Lower leg skin (tissue), 4 donors: ENCODE measurements around the gene SORL1. TPM values are rescaled to one million over a fixed set of nuclear protein-coding genes. Genes with fewer than 3 reads are reported as not detected.
"Not testable (repeated sequence)": the region's sequence is repeated elsewhere in the genome, so short reads cannot be mapped to it uniquely, and the experiment has no call there.

ENCODE experiments used
- DNase-seq, 2 donors: peaks; one replicate each; pipeline ENCODE4 v3.0.0-alpha.2; 2019; ENCODE audit warnings: low spot score in 2 of 2
- H3K4me3 ChIP-seq: fragments of 200-600 bp; sonication (generic); 2 replicates; pipeline ENCODE4 v1.5.1; 2017; ENCODE audit warnings: mild to moderate bottlenecking, low read depth; ENCODE audit not compliant: poor library complexity, severe bottlenecking
- CTCF ChIP-seq, 3 donors: fragments of 450-650 bp; IDR thresholded peaks; one replicate each; pipeline ENCODE4 v1.5.1; 2016; ENCODE audit warnings: antibody characterized with exemption in 3 of 3, mild to moderate bottlenecking in 3 of 3, moderate library complexity in 2 of 3
- POLR2A ChIP-seq, 2 donors: fragments of 450-650 bp; IDR thresholded peaks; one replicate each; pipeline ENCODE4 v1.6.1; 2016 to 2017; ENCODE audit warnings: antibody characterized with exemption in 2 of 2, mild to moderate bottlenecking in 1 of 2, moderate library complexity in 1 of 2
- WGBS, 2 donors: methylation state at CpG; one replicate each; pipeline ENCODE4 v1.1.5; 2018; 5-methylcytosine and 5-hydroxymethylcytosine counted together
- intact Hi-C: fragments of 100-400 bp; cut with DNase I; formaldehyde crosslinking; loops from one replicate; pipeline ENCODE4 v1.15.0; 2023; ENCODE audit warnings: low total_unique reads
- total RNA-seq, 4 donors: library from RNA; depleted of rRNA; stranded (reverse); fragments of >200 nt; gene quantifications; one replicate each; pipeline ENCODE4 v1.1.0, GENCODE V29; 2016

SORL1 gene
- total RNA-seq, 4 donors from 2014 or later, result 12.5 to 21.8 (median 14.7) TPM

- no peak for DNase-seq
- TF ChIP-seq CTCF (IDR thresholded peaks at IDR 0.05), result no peak
- no peak for TF ChIP-seq POLR2A (IDR thresholded peaks at IDR 0.05)
- intact Hi-C loops, result no loop called here
- no peak overlapping the region for H3K4me3 ChIP-seq
- WGBS, 2 donors, result 92 to 93% methylated on average over 9 of the region's 9 CpGs
Measured at GRCh38 chr11:121566279-121567168, 114.4 kb downstream of the SORL1 start.

GRCh38 chr11:121567995-121568394 is 115.9 kb downstream of the SORL1 start:
- no peak overlapping the region for H3K4me3 ChIP-seq
- 82 to 84% methylated on average over 3 of the region's 3 CpGs for WGBS, 2 donors
- intact Hi-C loops, result no loop called here
- TF ChIP-seq CTCF (IDR thresholded peaks at IDR 0.05) (no peak), POLR2A (IDR thresholded peaks at IDR 0.05) (no peak)
- no peak for DNase-seq

- H3K4me3 ChIP-seq, DNase-seq, intact Hi-C loops: not testable (repeated sequence)
- WGBS, 2 donors, result 90 to 92% methylated on average over 30 of the region's 30 CpGs
Measured at GRCh38 chr11:121569332-121570299, 117.5 kb downstream of the SORL1 start.

DNA sequence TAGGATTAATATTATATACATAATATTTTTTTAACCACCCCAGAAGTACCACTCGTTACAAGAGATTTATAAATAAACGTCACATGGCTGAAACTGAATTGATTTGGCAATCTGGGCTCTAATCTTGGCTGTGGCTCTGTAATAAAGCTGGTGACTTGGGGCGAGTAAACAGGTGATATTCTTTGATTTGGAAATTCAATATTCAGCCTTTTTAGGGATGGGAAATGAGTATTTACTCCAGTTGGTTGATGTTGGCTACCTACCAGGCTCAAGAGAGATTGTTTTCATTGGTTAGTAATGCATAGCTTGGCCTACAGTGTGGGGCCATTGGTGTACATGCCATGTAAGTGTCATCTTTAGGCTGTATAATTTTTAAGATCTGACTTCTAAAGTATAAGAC is 118.3 kb downstream of the SORL1 start:
- TF ChIP-seq CTCF (IDR thresholded peaks at IDR 0.05) (no peak), POLR2A (IDR thresholded peaks at IDR 0.05) (no peak)
- no peak for DNase-seq
- no peak overlapping the region for H3K4me3 ChIP-seq
- WGBS, 2 donors, result 92 to 94% methylated on average over 3 of the region's 3 CpGs
- intact Hi-C loops, result no loop called here

GRCh38 chr11:121571506-121571905 is 119.4 kb downstream of the SORL1 start:
- no peak overlapping the region for H3K4me3 ChIP-seq
- no peak for TF ChIP-seq CTCF (IDR thresholded peaks at IDR 0.05)
- 66 to 73% methylated on average over 4 of the region's 4 CpGs for WGBS, 2 donors
- intact Hi-C loops, result no loop called here
- DNase-seq, result no peak

GRCh38 chr11:121572571-121573059 is 120.5 kb downstream of the SORL1 start:
- no peak for DNase-seq
- intact Hi-C loops, result no loop called here

More at GRCh38 chr11:121572571-121573059, 120.5 kb downstream of the SORL1 start:
- 50 to 60% methylated on average over 11 of the region's 11 CpGs for WGBS, 2 donors
- TF ChIP-seq POLR2A (IDR thresholded peaks at IDR 0.05) (no peak), CTCF (IDR thresholded peaks at IDR 0.05) (no peak)
- H3K4me3 ChIP-seq, result no peak overlapping the region
